ENCODE data around the gene SERPINB6.

DNA sequence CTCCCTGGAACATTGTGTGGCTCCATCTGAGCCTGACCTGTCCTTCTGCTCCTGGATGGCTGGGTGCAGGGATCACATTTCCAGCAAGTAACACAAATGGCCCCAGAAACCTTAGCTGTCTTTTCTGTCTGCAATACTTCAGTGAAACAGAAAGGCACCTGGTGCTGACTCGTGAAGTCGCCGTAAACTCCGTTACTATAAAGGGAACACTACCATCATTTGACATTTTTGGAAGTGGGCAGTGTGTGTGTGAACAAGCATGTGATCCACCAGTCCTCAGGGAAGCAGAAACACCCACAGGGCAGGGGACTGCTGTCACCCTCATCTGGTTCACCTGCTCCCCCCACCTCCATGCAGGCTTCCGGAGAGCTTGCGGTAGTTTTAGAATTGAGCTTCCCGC lies 23.9 kb downstream of the SERPINB6 start:
- TF ChIP-seq, protein P1, sequence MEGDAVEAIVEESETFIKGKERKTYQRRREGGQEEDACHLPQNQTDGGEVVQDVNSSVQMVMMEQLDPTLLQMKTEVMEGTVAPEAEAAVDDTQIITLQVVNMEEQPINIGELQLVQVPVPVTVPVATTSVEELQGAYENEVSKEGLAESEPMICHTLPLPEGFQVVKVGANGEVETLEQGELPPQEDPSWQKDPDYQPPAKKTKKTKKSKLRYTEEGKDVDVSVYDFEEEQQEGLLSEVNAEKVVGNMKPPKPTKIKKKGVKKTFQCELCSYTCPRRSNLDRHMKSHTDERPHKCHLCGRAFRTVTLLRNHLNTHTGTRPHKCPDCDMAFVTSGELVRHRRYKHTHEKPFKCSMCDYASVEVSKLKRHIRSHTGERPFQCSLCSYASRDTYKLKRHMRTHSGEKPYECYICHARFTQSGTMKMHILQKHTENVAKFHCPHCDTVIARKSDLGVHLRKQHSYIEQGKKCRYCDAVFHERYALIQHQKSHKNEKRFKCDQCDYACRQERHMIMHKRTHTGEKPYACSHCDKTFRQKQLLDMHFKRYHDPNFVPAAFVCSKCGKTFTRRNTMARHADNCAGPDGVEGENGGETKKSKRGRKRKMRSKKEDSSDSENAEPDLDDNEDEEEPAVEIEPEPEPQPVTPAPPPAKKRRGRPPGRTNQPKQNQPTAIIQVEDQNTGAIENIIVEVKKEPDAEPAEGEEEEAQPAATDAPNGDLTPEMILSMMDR (IDR thresholded peaks at IDR 0.05; ENCODE audit: low read depth, low read length, missing input control): no peak
- TF ChIP-seq RAD21 (IDR thresholded peaks at IDR 0.05): no peak
- TF ChIP-seq, protein P2, sequence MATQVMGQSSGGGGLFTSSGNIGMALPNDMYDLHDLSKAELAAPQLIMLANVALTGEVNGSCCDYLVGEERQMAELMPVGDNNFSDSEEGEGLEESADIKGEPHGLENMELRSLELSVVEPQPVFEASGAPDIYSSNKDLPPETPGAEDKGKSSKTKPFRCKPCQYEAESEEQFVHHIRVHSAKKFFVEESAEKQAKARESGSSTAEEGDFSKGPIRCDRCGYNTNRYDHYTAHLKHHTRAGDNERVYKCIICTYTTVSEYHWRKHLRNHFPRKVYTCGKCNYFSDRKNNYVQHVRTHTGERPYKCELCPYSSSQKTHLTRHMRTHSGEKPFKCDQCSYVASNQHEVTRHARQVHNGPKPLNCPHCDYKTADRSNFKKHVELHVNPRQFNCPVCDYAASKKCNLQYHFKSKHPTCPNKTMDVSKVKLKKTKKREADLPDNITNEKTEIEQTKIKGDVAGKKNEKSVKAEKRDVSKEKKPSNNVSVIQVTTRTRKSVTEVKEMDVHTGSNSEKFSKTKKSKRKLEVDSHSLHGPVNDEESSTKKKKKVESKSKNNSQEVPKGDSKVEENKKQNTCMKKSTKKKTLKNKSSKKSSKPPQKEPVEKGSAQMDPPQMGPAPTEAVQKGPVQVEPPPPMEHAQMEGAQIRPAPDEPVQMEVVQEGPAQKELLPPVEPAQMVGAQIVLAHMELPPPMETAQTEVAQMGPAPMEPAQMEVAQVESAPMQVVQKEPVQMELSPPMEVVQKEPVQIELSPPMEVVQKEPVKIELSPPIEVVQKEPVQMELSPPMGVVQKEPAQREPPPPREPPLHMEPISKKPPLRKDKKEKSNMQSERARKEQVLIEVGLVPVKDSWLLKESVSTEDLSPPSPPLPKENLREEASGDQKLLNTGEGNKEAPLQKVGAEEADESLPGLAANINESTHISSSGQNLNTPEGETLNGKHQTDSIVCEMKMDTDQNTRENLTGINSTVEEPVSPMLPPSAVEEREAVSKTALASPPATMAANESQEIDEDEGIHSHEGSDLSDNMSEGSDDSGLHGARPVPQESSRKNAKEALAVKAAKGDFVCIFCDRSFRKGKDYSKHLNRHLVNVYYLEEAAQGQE (IDR thresholded peaks at IDR 0.05): no peak
